NCI-H526 treated with DMSO at 0.1 percent for 48 hours (cell line): Measurements from ENCODE around the gene TPM4.

Experiments used
- DNase-seq: peaks from one replicate; lab custom pipeline; 2025; lab: John Stamatoyannopoulos, UW

The TPM4 gene

DNA sequence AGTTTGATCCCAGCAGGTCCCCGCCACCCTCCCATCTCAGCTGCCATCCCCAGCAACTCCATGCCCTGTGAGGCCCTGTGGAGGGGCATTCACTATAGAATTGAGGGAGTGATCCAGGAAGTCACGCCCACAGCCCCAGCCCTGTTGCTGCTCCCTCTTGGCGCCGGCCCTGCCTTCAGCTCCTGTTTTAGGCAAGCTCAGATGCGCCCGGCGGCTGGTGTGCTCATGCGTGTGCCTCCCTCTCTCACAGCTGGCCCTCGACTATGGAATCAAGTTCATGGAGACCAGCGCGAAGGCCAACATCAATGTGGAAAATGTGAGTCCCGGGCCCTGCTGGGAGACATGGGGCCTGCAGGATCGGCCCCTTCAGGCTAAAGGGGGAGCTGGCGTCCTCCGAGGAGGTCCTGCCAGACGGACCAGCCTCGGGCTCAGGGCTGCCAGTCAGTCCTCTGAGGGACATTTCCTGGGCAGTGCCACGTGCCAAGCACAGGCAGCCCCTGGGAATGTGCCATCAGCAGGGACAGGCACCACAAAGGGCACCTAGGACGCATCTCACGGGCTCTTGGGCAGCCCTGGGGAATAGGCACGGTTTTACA is 51.6 kb downstream of the TPM4 start:
- no peak for DNase-seq

DNA sequence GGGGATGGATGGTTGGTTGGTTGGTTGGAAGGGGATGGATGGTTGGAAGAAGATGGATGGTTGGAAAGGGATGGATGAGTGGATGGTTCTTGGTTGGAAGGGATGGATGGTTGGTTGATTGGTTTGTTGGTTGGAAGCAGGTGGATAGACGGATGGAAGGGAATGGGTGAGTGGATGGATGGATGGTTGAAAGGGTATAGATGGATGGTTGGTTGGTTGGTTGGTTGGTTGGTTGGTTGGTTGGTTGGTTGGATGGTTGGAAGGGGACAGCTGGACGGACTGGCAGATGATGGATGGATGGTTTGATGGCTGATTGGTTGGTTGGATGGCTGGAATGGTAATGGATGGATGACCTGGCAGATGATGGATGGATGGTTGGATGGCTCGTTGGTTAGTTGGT is 55.4 kb downstream of the TPM4 start:
- no peak for DNase-seq

- no peak for DNase-seq
These were observed 57.5 kb downstream of the TPM4 start for GRCh38 chr19:16133818-16134217.

DNA sequence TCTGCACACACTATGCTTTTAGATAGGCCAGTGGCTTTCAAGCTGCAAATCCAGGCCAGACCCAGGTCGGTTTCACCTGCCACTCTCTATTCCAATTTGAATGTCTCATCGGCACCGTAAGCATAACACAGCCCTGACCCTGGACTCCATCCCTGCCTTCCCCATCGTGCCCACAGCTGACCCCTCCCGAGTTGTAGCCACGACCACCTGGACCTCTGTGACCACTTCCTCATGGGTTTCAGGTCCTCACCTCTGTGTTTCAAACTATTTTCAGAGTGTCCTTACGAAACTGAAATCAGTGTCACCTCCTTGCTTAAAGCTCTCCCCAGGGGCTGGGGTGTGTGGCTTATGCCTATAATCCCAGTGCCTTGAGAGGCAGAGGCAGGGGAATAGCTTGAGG is 58.2 kb downstream of the TPM4 start:
- no peak for DNase-seq

DNA sequence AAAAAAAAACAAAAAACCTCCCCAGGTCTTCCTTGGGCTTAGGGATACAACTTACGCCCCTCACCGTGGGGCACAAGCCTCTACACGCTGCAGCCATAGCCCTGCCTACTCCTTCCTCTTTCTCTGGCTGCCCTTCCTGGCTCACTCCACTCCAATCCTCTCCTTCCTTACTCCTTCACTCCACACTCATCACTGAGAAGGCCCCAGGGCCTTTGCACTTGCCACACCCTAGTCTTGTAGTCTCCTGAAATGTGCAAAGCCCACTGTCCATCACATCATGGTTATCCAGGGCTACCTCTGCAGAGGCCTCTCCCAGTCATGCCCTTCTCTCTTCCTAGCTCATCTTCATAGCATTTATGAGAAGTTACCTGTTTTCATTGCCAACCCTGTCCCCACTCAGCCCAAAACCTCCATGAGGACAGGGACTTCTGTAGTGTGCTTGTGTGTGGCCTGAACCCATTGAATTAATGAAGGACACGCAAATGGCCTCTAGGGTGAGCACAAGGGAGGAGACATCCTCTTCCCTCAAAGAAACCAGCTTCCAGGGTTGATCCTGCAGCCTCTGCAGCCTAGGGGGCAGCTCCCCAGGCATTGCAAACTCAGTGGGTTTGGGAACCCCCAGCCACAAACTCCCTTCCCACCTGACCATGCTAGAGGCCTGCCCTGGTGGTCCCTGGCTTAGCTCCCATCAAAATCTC is 59.3 kb downstream of the TPM4 start:
- no peak for DNase-seq

DNA sequence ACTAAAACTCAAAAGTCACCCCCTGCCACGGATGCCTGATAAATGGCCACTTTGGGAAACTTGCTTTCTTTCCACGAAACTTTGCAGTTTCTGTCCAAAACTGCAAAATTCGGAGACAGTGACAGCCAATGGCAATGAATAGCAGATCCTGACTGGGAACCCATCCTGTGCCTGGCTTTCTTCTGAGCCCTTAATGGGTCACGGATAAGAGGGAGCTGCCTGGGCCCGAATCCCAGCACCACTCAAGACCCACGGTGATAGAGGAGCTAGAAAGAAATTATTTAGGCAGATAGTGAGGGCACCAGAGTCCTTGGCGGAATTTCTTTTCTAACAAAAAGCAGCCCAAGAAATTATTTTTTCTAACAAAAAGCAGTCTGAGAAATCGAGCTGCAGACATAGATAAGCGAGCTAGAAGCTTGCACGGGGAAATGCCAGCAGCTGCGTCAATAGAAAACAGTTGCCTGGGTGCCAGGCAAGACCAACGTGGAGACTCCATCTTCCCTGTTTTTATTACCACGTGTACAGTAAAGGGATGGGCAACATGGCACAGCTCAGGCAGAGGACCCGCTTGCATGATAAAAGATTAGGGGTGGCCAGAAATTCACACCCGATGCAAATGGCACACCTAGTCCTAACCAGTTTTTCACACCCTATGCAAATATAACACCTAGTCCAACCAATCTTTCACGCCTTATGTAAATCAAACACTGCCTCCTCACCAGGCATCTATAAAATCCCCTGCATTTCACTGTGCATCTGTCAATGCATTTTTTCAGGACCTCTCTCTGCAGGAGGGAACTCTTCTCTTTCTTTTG is 60.1 kb downstream of the TPM4 start:
- DNase-seq, result peak; percentile 1

DNA sequence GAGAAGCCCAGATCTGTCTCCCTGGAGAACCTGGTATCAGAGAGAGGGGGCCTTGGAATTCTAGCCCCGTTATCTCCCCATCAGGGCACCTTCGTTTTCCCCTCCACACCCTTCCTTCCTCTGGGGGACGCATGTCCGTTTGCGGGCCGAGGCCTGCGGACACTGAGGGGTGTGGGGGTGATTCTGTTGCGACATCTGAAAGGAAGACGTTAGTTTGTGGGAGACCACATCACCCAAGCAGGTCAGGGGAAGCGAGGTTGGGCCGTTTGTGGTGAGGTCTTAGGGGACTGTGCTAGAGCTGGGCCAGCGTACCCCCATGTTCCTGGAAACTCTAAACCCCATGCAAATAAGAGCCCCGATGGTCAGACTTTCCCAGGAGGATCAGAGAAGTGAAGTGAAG is 63.5 kb downstream of the TPM4 start:
- no peak for DNase-seq

DNA sequence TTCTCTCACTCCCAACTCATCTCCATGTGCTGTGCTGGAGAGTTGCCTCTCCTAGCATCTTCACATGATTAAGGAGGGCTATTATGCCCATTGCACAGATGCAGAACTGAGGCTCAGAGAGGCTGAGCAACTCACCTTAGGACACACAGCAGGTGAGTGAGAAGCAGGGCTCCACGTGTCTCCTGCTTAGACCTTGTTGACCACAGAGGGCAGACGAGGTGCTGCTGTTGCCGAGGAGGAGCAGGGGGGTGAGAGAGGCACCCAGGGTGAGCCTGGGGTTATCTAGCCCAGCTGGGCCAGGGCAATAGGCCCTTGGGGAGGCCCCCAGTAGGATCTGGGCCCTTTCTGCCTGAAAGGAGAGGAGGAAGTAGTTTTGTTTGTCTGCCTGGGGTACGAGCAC is 64.7 kb downstream of the TPM4 start:
- DNase-seq, result no peak

DNA sequence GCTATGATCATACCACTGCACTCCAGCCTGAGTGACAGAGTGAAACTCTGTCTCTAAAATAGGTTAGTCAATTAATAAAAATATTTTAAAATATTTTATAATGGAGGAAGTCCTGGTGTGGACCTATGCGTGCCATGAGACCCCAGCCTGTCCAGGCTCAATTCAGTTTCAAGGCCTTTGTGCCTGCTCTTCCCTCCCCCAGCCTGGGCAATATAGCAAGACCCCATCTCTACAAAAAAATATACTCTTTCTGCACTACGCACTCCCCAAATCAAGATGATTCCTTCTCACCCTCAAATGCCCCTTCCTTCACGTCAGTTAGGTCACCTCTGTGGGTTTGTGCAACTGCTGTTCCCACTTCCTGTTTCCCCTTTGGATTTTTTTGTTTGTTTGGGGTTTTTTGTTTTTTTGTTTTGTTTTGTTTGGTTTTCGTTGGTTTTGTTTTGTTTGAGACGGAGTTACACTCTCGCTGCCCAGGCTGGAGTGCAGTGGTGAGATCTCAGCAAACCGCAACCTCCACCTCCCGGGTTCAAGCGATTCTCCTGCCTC is 65.8 kb downstream of the TPM4 start:
- DNase-seq, result no peak

- no peak for DNase-seq
These were observed 67.3 kb downstream of the TPM4 start, which contains the start of gene HSH2D for GRCh38 chr19:16143399-16144215. Gene HSH2D, plus strand, starts transcription at chr19:16143685. Its CDS starts 5,066 bp downstream, at chr19:16148751.

DNA sequence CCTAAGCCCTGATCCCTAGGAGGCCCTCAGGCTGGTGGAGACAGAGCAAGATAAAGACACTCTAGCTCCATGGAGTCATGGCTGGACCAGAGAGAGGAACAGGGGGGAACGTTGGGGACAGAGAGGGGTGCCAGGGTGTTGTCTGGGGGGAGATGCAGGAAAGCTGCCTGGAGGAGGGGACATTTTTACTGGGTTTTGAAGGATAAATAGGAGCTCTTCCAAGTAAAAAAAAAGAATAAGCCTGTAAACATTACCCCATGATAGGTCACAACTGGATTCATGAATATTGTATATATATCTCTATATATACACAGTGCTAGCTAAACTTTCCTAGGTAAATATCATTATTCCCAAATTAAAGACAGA is 67.9 kb downstream of the TPM4 start:
- DNase-seq, result no peak

DNA sequence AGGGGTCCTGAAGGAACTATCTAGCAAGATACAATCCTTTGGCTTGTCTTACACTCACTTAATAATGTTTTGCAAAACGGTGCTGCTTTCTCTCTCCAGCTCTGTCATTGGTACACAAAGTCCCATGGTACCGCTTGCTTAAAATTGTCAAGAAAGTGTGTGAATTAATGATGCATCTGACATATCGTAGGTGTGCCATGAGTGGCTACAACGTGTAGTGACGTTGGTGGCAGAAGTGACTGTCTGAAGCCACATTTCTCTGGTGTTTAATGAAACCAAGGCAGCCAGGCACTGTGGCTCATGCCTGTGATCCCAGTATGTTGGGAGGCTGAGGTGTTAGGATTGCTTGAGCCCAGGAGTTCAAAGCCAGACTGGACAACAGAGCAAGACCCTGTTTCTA is 69.8 kb downstream of the TPM4 start:
- DNase-seq, result no peak

GRCh38 chr19:16148443-16149229 is 72.3 kb downstream of the TPM4 start:
- DNase-seq, result no peak
